GM18858 (cell line): ENCODE measurements around the gene SFSWAP.

Experiments
- ATAC-seq: cut with Tn5 transposase; IDR thresholded peaks from one replicate; pipeline ENCODE4 v1.9.1; 2021; ENCODE audit not compliant: unreplicated experiment

The SFSWAP gene

GRCh38 chr12:131832321-131833231, 121.7 kb downstream of the SFSWAP start:
- ATAC-seq, result no peak

GRCh38 chr12:131833288-131833895, 122.5 kb downstream of the SFSWAP start:
- ATAC-seq, result no peak

- no peak for ATAC-seq
These were observed 123.2 kb downstream of the SFSWAP start for GRCh38 chr12:131833896-131834641.

DNA sequence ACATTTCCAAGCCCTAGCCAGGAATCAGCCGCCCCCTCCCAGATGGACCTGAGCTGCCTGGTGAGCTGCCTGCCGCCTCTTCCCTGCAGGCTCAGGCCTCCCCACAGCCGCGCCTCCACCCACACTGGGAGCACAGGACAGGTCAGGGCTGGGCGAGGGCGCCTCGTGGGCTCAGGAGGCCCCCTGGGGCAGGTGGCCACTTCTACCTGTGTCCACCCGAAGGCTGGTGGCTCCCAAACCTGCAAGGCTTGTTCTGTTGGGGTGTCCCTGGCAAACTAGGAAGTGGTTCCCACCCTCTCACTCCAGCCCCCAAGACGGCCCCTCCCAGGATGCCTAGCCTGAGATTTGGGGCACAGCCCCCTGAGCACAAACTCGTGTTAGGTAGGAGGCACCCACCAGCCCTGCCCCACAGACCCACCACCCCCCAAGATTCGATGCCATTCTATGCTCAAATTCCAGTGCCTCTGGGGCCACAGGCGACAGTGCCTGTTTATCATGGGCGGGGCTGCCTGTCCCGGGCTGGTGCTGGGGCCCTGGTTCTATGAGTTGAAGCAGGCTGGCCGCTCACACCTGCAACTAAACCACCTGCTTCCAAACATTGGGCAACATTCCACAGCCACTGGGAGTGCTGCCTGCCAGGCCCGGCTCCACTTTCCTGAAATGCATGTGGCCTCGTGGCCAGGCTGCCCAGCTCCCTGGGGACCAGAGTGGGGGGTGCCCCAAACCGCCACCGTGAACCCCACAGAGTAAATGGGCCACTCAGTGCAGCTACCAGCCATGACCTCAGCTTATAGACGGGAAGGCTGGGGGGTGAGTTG, 124.1 kb downstream of the SFSWAP start:
- no peak for ATAC-seq

GRCh38 chr12:131835616-131836171, 124.8 kb downstream of the SFSWAP start:
- ATAC-seq, result no peak

- no peak for ATAC-seq
These were observed 125.3 kb downstream of the SFSWAP start for GRCh38 chr12:131836193-131836592.

GRCh38 chr12:131836714-131837397, 126.0 kb downstream of the SFSWAP start:
- ATAC-seq, result no peak

DNA sequence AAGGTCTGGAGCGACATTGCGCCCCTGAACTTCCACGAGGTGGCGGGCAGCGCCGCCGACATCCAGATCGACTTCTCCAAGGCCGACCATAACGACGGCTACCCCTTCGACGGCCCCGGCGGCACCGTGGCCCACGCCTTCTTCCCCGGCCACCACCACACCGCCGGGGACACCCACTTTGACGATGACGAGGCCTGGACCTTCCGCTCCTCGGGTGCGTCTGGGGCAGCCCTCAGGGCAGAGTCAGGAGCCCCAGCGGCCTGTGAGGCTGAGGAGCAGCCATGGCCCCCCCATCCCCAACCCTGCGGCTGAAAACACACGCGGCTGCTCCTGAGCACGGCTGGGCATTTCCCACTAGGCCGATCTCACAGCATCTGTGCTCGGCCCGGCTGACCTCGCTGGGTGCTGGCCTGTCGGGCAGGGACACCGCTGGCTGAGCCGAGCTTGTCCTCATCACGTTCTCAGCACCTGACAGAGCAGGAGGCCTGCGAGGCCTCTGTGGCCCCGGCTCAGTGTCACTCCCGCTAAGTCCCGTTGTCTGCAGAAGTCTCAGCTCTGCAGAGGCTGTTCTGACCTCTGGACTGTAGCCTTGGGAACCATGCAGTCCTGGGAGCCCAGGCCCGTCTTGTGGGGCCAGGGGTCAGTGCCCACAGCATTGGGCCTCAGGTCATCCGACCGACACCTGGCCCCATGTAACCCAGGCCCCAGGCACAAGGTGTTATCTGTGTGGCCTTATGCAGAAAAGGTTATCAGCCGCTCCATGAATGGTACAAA, 129.9 kb downstream of the SFSWAP start:
- ATAC-seq, result no peak

GRCh38 chr12:131841547-131841946, 130.7 kb downstream of the SFSWAP start:
- no peak for ATAC-seq

DNA sequence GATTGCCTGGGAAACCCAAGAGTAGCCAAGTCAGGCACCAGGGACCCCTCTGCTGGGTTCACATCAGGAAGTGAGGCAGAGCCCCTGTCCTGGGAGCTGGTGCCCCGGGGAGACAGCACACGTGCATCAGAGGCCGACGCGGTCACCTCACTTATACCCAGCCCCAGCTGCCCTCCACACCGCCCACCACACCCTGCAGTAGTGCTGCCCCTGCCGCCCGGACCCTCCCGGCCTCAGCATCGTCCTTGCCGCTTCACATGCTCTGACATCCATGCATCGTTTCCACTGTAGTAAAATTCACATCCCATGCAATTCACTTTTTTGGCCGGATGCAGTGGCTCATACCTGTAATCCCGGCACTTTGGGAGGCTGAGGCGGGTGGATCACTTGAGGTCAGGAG, 131.3 kb downstream of the SFSWAP start:
- ATAC-seq, result no peak

GRCh38 chr12:131843527-131843926, 132.6 kb downstream of the SFSWAP start:
- no peak for ATAC-seq

GRCh38 chr12:131844140-131844539, 133.2 kb downstream of the SFSWAP start:
- ATAC-seq, result no peak

- no peak for ATAC-seq
These were observed 133.8 kb downstream of the SFSWAP start for GRCh38 chr12:131844656-131845055.

- no peak for ATAC-seq
These were observed 134.2 kb downstream of the SFSWAP start for GRCh38 chr12:131845121-131845520.

DNA sequence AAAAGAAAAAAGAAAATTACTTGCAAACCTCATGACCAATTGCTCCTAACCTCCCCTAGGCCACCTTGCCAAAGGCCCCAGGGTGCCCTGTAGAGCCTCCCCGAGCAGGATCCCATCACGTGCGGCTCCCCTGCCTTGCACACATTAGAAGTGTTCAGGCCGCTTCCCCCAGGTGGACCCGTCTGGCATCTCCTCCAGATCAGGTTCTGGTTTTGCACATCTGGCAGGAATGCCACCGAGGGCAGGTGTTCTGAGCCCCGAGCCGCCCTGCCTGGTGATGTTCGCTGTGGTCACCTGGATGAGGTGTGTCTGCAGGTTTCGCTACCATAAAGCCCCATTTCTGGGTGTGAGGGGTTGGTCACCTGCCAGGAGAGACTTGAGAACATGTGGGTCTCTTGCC, 136.6 kb downstream of the SFSWAP start:
- no peak for ATAC-seq

DNA sequence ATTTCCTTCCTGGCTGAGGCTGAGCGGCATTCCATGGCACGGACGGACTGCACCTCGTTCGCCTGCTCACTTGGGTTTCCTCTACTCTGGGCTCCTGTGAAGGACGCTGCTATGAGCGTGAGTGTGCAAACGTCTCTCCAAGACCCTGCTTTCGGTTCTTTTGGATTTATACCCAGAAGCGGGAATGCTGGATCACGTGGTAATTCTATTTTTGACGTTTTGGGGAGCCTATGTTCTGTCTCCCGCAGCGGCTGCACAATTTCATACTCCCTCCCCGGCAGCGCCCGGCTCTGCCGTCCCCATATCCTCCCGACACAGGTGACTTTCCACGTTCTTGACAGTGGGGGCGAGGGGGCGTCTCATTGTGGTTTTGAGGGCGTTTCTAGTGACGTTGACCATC, 137.9 kb downstream of the SFSWAP start:
- ATAC-seq, result no peak
